Coronary artery (tissue), 2 donors: ENCODE measurements around the gene RBM23.

Source experiments
- DNase-seq: peaks from one replicate; pipeline ENCODE4 v3.0.0-alpha.2; 2017; ENCODE audit warnings: low spot score
- H3K27ac ChIP-seq, 2 donors: fragments of 200-600 bp; sonication (generic); one replicate each; pipeline ENCODE4 v1.5.1; 2016 to 2019
- H3K4me3 ChIP-seq: fragments of 200-600 bp; sonication (generic); 2 replicates; pipeline ENCODE4 v1.5.1; 2016; ENCODE audit warnings: mild to moderate bottlenecking, moderate library complexity
- CTCF ChIP-seq: fragments of 200-600 bp; sonication (generic); IDR thresholded peaks from one replicate; pipeline ENCODE4 v1.5.1; 2019; ENCODE audit warnings: antibody characterized with exemption

RBM23 gene

GRCh38 chr14:22844221-22845102 lies 74.5 kb downstream of the RBM23 start:
- TF ChIP-seq CTCF, result no peak
- Histone ChIP-seq H3K4me3 (no peak overlapping the region), H3K27ac (peak overlapping the region in 1 of 2 donors; percentile 90)
- DNase-seq, result no peak
